Hepatocyte (in vitro differentiated cells): Measurements from ENCODE around the gene MON1B. TPM values are rescaled to one million over a fixed set of nuclear protein-coding genes. Genes with fewer than 3 reads are reported as not detected.

Experiments
- DNase-seq: peaks from one replicate; pipeline ENCODE4 v3.0.0-alpha.2; 2016; ENCODE audit warnings: low spot score
- H2AFZ ChIP-seq: fragments of 200-600 bp; sonication (generic); 2 replicates; pipeline ENCODE4 v1.6.0; 2016; ENCODE audit warnings: antibody characterized with exemption, mild to moderate bottlenecking
- H3K27ac ChIP-seq: fragments of 200-600 bp; sonication (generic); 2 replicates; pipeline ENCODE4 v1.5.1; 2016; ENCODE audit warnings: mild to moderate bottlenecking
- H3K27me3 ChIP-seq: fragments of 200-600 bp; sonication (generic); 2 replicates; pipeline ENCODE4 v1.6.1; 2016
- H3K36me3 ChIP-seq: fragments of 200-600 bp; sonication (generic); replicated peaks from 2 replicates; pipeline ENCODE4 v1.5.1; 2016; ENCODE audit warnings: low read depth; ENCODE audit not compliant: insufficient read depth
- H3K4me1 ChIP-seq: fragments of 200-600 bp; sonication (generic); 2 replicates; pipeline ENCODE4 v1.5.1; 2016; ENCODE audit warnings: mild to moderate bottlenecking, moderate library complexity; ENCODE audit not compliant: insufficient read depth
- H3K4me2 ChIP-seq: fragments of 200-600 bp; sonication (generic); 2 replicates; pipeline ENCODE4 v1.6.0; 2016
- H3K4me3 ChIP-seq: fragments of 200-600 bp; sonication (generic); 2 replicates; pipeline ENCODE4 v1.5.1; 2016; ENCODE audit warnings: mild to moderate bottlenecking
- H3K79me2 ChIP-seq: fragments of 200-600 bp; sonication (generic); 2 replicates; pipeline ENCODE4 v1.6.0; 2017; ENCODE audit warnings: mild to moderate bottlenecking
- H3K9me2 ChIP-seq: fragments of 200-600 bp; sonication (generic); replicated peaks from 2 replicates; pipeline ENCODE4 v1.6.0; 2017; ENCODE audit warnings: mild to moderate bottlenecking; ENCODE audit not compliant: insufficient read depth
- H3K9me3 ChIP-seq: fragments of 200-600 bp; sonication (generic); 2 replicates; pipeline ENCODE4 v1.5.1; 2016; ENCODE audit warnings: low read depth, mild to moderate bottlenecking
- H4K20me1 ChIP-seq: fragments of 200-600 bp; sonication (generic); 2 replicates; pipeline ENCODE4 v1.6.0; 2016; ENCODE audit warnings: mild to moderate bottlenecking; ENCODE audit not compliant: insufficient read depth, poor library complexity, severe bottlenecking
- EZH2 ChIP-seq: fragments of 200-600 bp; sonication (generic); IDR thresholded peaks from 2 replicates; pipeline ENCODE4 v1.6.1; 2016; ENCODE audit warnings: antibody characterized with exemption, mild to moderate bottlenecking, borderline replicate concordance
- EZH2phosphoT487 ChIP-seq: fragments of 200-600 bp; sonication (generic); IDR thresholded peaks from one replicate; pipeline ENCODE4 v1.6.1; 2018; ENCODE audit warnings: antibody characterized with exemption, mild to moderate bottlenecking, low read depth, moderate library complexity; ENCODE audit not compliant: unreplicated experiment, severe bottlenecking
- WGBS: methylation state at CpG from one replicate; pipeline ENCODE4 v1.1.6; 2016; ENCODE audit warnings: low lambda C conversion rate; ENCODE audit errors: missing lambda C conversion rate; 5-methylcytosine and 5-hydroxymethylcytosine counted together
- polyA plus RNA-seq: library from polyadenylated mRNA; unstranded; fragments of >200 nt; fragmentation: Nextera tagmentation; extraction: Ambion mirVana; gene quantifications from 2 replicates; pipeline ENCODE4 v1.2.1, GENCODE V29; 2016
- total RNA-seq: library from RNA; depleted of rRNA; stranded (reverse); fragments of >200 nt; gene quantifications from 2 replicates; pipeline ENCODE4 v1.2.3, GENCODE V29; 2014
- TF ChIP-seq, protein P1 (sequence below): fragments of 200-600 bp; sonication (generic); IDR thresholded peaks from 2 replicates; pipeline ENCODE4 v1.5.1; 2016; ENCODE audit warnings: antibody characterized with exemption, mild to moderate bottlenecking; ENCODE audit not compliant: poor library complexity

Gene MON1B
- total and polyA plus RNA-seq, 2 experiments from 2014 or later = 13.5 to 42.3 TPM

DNA sequence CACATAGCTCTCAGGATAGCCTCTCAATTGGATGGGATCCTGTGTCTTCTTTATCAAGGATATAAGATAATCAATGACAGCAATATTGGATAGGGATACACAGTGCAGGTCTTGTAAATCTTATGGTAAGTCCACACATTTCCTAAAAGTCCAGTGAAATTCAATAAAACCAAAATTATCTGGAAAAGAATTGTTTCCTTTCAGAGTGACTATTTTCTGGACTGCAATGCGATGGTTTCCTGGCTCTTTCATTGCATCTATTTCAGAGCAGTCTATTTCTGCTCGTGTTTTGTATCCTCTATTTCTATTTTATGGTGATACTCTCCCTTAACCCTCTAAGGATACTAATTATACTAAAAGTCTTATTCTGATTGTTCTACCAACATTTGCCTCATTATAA lies 24.3 kb upstream of the MON1B start:
- no peak for DNase-seq
- Histone ChIP-seq H3K79me2 (no peaks in the 10 kb centered on the region), H3K27me3 (no peaks in the 10 kb centered on the region), H4K20me1 (no peaks in the 10 kb centered on the region), H3K9me3 (no peaks in the 10 kb centered on the region), H3K4me2 (no peak overlapping the region), H3K4me3 (no peak overlapping the region), H3K4me1 (no peaks in the 10 kb centered on the region), H3K36me3 (no peaks in the 10 kb centered on the region), H3K27ac (no peak overlapping the region), H3K9me2 (no peaks in the 10 kb centered on the region), H2AFZ (no peak overlapping the region)
- TF ChIP-seq, protein P1, sequence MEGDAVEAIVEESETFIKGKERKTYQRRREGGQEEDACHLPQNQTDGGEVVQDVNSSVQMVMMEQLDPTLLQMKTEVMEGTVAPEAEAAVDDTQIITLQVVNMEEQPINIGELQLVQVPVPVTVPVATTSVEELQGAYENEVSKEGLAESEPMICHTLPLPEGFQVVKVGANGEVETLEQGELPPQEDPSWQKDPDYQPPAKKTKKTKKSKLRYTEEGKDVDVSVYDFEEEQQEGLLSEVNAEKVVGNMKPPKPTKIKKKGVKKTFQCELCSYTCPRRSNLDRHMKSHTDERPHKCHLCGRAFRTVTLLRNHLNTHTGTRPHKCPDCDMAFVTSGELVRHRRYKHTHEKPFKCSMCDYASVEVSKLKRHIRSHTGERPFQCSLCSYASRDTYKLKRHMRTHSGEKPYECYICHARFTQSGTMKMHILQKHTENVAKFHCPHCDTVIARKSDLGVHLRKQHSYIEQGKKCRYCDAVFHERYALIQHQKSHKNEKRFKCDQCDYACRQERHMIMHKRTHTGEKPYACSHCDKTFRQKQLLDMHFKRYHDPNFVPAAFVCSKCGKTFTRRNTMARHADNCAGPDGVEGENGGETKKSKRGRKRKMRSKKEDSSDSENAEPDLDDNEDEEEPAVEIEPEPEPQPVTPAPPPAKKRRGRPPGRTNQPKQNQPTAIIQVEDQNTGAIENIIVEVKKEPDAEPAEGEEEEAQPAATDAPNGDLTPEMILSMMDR = no peak
- TF ChIP-seq EZH2 (no peak), EZH2phosphoT487 (no peak)
- 89% methylated on average over 2 of the region's 2 CpGs for WGBS

DNA sequence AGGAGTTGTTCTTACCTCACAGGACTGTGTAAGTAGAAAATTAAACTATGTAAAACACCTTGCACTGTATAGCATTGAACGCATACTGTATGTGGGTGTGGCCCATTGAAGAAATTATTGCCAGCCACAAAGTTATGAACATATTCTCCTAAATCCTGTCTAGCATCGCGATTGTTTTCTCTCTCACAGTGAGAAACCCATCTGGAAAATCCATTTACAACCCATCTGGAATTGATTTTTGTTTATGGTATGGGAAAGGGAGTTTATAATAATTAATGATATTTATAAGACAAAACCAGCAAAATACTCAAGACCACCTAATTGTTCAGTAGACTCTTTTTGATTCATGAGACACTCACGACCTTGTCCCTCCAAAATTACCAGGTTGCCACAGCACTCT lies 22.1 kb upstream of the MON1B start:
- H3K9me3 ChIP-seq = no peaks in the 10 kb centered on the region
- DNase-seq = no peak
- H2AFZ ChIP-seq = no peak overlapping the region
- H3K4me3 ChIP-seq = no peak overlapping the region
- WGBS = 80% methylated on average over 4 of the region's 4 CpGs
- H3K4me1 ChIP-seq = no peaks in the 10 kb centered on the region
- H3K4me2 ChIP-seq = no peak overlapping the region
- no peaks in the 10 kb centered on the region for H3K9me2 ChIP-seq
- no peaks in the 10 kb centered on the region for H3K36me3 ChIP-seq
- H4K20me1 ChIP-seq = no peaks in the 10 kb centered on the region
- H3K79me2 ChIP-seq = no peaks in the 10 kb centered on the region
- H3K27me3 ChIP-seq = no peaks in the 10 kb centered on the region
- TF ChIP-seq EZH2 (no peak), EZH2phosphoT487 (no peak)
- TF ChIP-seq, protein P1 = no peak
- H3K27ac ChIP-seq = no peak overlapping the region

DNA sequence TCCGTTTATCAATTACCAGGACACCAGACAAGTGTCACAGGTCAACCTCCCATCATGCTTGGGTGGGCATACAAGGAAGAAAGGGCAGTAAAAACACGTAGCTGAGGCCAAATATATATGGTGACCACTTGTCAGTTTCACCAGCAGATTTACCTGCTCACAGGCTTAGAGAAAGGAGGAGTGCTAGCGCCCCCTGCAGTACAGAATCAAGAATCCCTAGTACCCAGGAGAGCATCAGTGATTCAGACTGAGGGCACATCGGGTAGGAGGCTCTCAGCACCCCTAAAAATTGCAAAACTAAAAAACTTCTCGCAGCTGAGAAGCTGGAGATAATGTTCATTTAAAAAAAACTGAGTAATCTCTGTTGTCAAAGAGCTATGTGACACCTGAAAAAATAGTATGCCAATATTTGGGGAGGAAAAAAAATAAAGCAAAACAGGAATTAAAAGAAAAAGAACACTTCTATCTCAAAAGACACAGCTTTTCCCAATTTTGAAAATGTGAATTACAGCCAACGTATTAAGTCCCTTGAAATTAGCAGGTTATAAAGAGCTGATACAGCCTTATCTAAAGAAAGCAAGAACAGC lies 21.2 kb upstream of the MON1B start:
- Histone ChIP-seq H3K9me2 (no peaks in the 10 kb centered on the region), H3K27ac (no peak overlapping the region), H3K36me3 (no peaks in the 10 kb centered on the region), H3K4me2 (no peak overlapping the region), H3K79me2 (no peaks in the 10 kb centered on the region), H3K9me3 (no peaks in the 10 kb centered on the region), H2AFZ (no peak overlapping the region), H3K4me1 (no peaks in the 10 kb centered on the region), H3K4me3 (no peak overlapping the region), H4K20me1 (no peaks in the 10 kb centered on the region), H3K27me3 (no peaks in the 10 kb centered on the region)
- DNase-seq = peak; percentile 80
- no peak for TF ChIP-seq EZH2
- TF ChIP-seq, protein P1 = peak; percentile 74
- TF ChIP-seq EZH2phosphoT487 = no peak
- 17% methylated on average over 6 of the region's 6 CpGs for WGBS
